A673 (cell line): ENCODE results near the gene ITPRID2.

ENCODE experiments used
- CTCF ChIP-seq: fragments of 300-800, 200-600 bp; sonication (generic); conservative IDR thresholded peaks from 2 replicates; pipeline ENCODE4 v1.5.1; 2017; ENCODE audit warnings: low read depth, mild to moderate bottlenecking, antibody characterized with exemption, low read length, moderate library complexity, mixed read lengths
- EZH2 ChIP-seq: fragments of 200-600 bp; sonication (generic); IDR thresholded peaks from 2 replicates; pipeline ENCODE4 v1.6.1; 2017; ENCODE audit warnings: borderline replicate concordance, low read depth, mild to moderate bottlenecking, mixed read lengths, antibody characterized with exemption, low read length; ENCODE audit not compliant: poor library complexity, severe bottlenecking

DNA sequence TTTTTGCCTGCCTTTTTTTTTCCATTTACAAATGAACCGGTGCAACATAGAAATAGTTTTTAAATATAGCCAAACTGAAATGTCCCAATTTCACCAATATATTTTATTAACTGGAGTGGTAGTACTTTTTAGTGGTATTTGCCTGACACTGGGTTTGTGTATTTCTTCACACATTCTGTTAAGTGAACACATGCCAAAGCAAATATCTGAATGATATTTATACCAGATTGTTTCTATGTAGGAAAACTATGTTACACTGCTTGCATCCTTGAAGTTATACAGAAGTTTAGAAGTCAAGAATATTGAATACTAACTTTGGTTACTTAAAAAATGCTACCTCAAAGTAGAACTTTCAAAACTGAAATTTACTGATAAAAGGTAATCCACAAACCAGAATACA is 19.4 kb upstream of the ITPRID2 start:
- TF ChIP-seq CTCF = no peak
- TF ChIP-seq EZH2 = no peak
